Esophagus muscularis mucosa (tissue), 4 donors: ENCODE results near the gene FRAS1.

Experiments used
- CTCF ChIP-seq, 3 experiments: fragments of 200-600 bp in 2 of 3; fragments of 450-650 bp in 1 of 3; sonication (generic) in 2 of 3; IDR thresholded peaks; one replicate each; pipeline ENCODE4 v1.5.1; 2017 to 2019; ENCODE audit warnings: antibody characterized with exemption in 3 of 3, mild to moderate bottlenecking in 2 of 3, moderate library complexity in 1 of 3
- EP300 ChIP-seq: sonication (generic); formaldehyde crosslinking; IDR thresholded peaks from one replicate; pipeline ENCODE4 v1.6.1; 2017; ENCODE audit warnings: antibody characterized with exemption
- POLR2A ChIP-seq: fragments of 450-650 bp; IDR thresholded peaks from one replicate; pipeline ENCODE4 v1.6.1; 2017; ENCODE audit warnings: antibody characterized with exemption, moderate library complexity, mild to moderate bottlenecking, low read depth
- POLR2AphosphoS5 ChIP-seq, 2 donors: sonication (generic); formaldehyde crosslinking; IDR thresholded peaks; one replicate each; pipeline ENCODE4 v1.6.1; 2017; ENCODE audit warnings: antibody characterized with exemption in 2 of 2

GRCh38 chr4:78137532-78137931 is 80.4 kb downstream of the FRAS1 start:
- no peak for TF ChIP-seq POLR2A
- no peak for TF ChIP-seq CTCF (IDR thresholded peaks at IDR 0.05)
- no peak for TF ChIP-seq POLR2AphosphoS5 (IDR thresholded peaks at IDR 0.05)
- TF ChIP-seq EP300: no peak
